Kidney (tissue), 14 donors: Measurements from ENCODE around the gene GIMAP1. TPM values are rescaled to one million over a fixed set of nuclear protein-coding genes. Genes with fewer than 3 reads are reported as not detected.

Experiments used
- DNase-seq, 5 donors: peaks; one replicate each; pipeline ENCODE4 v3.0.0-alpha.2; 2013 to 2020
- FAIRE-seq: peaks from 2 replicates; lab custom pipeline; 2012; peaks lifted over from hg19 to GRCh38; lab: Jason Lieb, UNC
- H3K27ac ChIP-seq, 2 donors: one replicate each; pipeline ENCODE4 v1.7.0; 2013; ENCODE audit warnings: low read depth in 2 of 2, low read length in 2 of 2, inconsistent platforms in 1 of 2
- H3K27me3 ChIP-seq: one replicate; pipeline ENCODE4 v1.7.1; 2013; ENCODE audit warnings: low read length, inconsistent platforms; ENCODE audit not compliant: control insufficient read depth, insufficient read depth
- H3K36me3 ChIP-seq, 3 donors: one replicate each; pipeline versions ENCODE4 v1.7.0 to v1.7.1; 2013; ENCODE audit warnings: low read length in 3 of 3, control low read depth in 1 of 3, inconsistent platforms in 1 of 3; ENCODE audit not compliant: insufficient read depth in 3 of 3, control insufficient read depth in 2 of 3
- H3K4me1 ChIP-seq, 3 donors: one replicate each; pipeline versions ENCODE4 v1.7.0 to v1.7.1; 2013; ENCODE audit warnings: low read length in 3 of 3, inconsistent platforms in 1 of 3, low read depth in 1 of 3; ENCODE audit not compliant: control insufficient read depth in 2 of 3, insufficient read depth in 2 of 3
- H3K4me3 ChIP-seq, 3 donors: one replicate each; pipeline versions ENCODE4 v1.7.0 to v1.8.1; 2013; ENCODE audit warnings: low read length in 3 of 3, control low read depth in 1 of 3, inconsistent platforms in 1 of 3
- H3K9ac ChIP-seq, 3 donors: one replicate each; pipeline versions ENCODE4 v1.7.0 to v1.7.1; 2013; ENCODE audit warnings: low read length in 3 of 3, control low read depth in 1 of 3, inconsistent platforms in 1 of 3
- H3K9me3 ChIP-seq, 3 donors: one replicate each; pipeline versions ENCODE4 v1.7.0 to v1.7.1; 2013; ENCODE audit warnings: low read length in 3 of 3, control low read depth in 1 of 3, inconsistent platforms in 1 of 3; ENCODE audit not compliant: control insufficient read depth in 2 of 3, insufficient read depth in 1 of 3
- intact Hi-C: fragments of 100-400 bp; cut with DNase I; formaldehyde crosslinking; loops from one replicate; pipeline ENCODE4 v1.11.1; 2022
- polyA plus RNA-seq: library from polyadenylated mRNA; stranded (reverse); fragments of 350-450 nt; fragmentation: Illumina TruSeq; extraction: RNeasy Lipid Tissue Mini Kit (QIAGEN cat#74804); gene quantifications from one replicate; pipeline ENCODE4 v1.2.3, GENCODE V29; 2014; ENCODE audit warnings: low read depth, low replicate concordance; ENCODE audit not compliant: insufficient read depth
- total RNA-seq: library from RNA; stranded (reverse); fragmentation: NEBNext Ultra II Directional; extraction: Animal tissue kit (Norgen Biotek cat#: 25700); gene quantifications from one replicate; pipeline ENCODE4 v1.2.1, GENCODE V29; 2021
- TF ChIP-seq, protein P1 (sequence below): IDR thresholded peaks from 3 replicates; pipeline ENCODE4 v1.5.1; 2012; ENCODE audit warnings: mild to moderate bottlenecking, moderate library complexity, borderline replicate concordance; ENCODE audit not compliant: insufficient read depth; ENCODE audit errors: extremely low read depth
- donor health status: control.
- donor health status: control.
- donor health status: control.
- donor health status: control.
- donor health status: control.
- donor health status: DM: yes; HTN: yes; CAD: no.
- donor health status: Normal renal cell carcinoma (clear cell type).

GIMAP1 gene
- total and polyA plus RNA-seq, 2 donors from 2014 or later, result 6.4 to 10.2 TPM

DNA sequence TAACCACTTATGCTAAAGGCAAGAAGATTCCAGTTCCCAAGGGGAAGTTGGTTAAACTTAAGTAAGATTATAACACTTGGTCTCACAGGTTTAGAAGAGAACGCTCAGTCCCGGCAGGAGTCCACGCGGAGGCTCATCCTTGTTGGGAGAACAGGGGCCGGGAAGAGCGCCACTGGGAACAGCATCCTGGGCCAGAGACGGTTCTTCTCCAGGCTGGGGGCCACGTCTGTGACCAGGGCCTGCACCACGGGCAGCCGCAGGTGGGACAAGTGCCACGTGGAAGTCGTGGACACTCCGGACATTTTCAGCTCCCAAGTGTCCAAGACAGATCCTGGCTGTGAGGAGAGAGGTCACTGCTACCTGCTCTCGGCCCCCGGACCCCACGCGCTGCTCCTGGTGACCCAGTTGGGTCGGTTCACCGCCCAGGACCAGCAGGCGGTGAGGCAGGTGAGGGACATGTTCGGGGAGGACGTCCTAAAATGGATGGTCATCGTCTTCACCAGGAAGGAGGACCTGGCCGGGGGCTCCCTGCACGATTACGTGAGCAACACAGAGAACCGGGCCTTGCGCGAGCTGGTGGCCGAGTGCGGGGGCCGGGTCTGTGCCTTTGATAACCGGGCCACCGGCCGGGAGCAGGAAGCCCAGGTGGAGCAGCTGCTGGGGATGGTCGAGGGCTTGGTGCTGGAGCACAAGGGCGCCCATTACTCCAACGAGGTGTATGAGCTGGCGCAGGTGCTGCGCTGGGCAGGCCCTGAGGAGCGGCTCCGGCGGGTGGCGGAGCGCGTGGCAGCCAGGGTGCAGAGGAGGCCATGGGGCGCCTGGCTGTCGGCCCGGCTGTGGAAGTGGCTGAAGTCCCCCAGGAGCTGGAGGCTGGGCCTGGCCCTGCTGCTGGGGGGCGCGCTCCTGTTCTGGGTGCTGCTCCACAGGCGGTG, 3.8 kb downstream of the GIMAP1 start:
- no peaks in the 10 kb centered on the region for H3K36me3 ChIP-seq
- no peak overlapping the region for H3K4me3 ChIP-seq
- no peak for FAIRE-seq
- H3K27me3 ChIP-seq, result no peaks in the 10 kb centered on the region
- no peaks in the 10 kb centered on the region for H3K9me3 ChIP-seq
- DNase-seq, result peak in 1 of 5 donors; percentile 71
- intact Hi-C loops, result no loop called here
- no peak overlapping the region for H3K9ac ChIP-seq
- peaks cover 0 to 2% (median 0%) of the 10 kb centered on the region in 3 donors for H3K4me1 ChIP-seq
- TF ChIP-seq, protein P1, sequence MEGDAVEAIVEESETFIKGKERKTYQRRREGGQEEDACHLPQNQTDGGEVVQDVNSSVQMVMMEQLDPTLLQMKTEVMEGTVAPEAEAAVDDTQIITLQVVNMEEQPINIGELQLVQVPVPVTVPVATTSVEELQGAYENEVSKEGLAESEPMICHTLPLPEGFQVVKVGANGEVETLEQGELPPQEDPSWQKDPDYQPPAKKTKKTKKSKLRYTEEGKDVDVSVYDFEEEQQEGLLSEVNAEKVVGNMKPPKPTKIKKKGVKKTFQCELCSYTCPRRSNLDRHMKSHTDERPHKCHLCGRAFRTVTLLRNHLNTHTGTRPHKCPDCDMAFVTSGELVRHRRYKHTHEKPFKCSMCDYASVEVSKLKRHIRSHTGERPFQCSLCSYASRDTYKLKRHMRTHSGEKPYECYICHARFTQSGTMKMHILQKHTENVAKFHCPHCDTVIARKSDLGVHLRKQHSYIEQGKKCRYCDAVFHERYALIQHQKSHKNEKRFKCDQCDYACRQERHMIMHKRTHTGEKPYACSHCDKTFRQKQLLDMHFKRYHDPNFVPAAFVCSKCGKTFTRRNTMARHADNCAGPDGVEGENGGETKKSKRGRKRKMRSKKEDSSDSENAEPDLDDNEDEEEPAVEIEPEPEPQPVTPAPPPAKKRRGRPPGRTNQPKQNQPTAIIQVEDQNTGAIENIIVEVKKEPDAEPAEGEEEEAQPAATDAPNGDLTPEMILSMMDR, result no peak
- H3K27ac ChIP-seq, result no peak overlapping the region

GRCh38 chr7:150721970-150722373, 5.6 kb downstream of the GIMAP1 start:
- H3K36me3 ChIP-seq, result no peaks in the 10 kb centered on the region
- no peak overlapping the region for H3K9ac ChIP-seq
- DNase-seq (no peak), FAIRE-seq (no peak)
- H3K4me1 ChIP-seq, result peaks cover 0 to 2% (median 0%) of the 10 kb centered on the region in 3 donors
- no peaks in the 10 kb centered on the region for H3K27me3 ChIP-seq
- no peak overlapping the region for H3K27ac ChIP-seq
- TF ChIP-seq, protein P1, result no peak
- H3K9me3 ChIP-seq, result no peaks in the 10 kb centered on the region
- intact Hi-C loops, result no loop called here
- H3K4me3 ChIP-seq, result no peak overlapping the region

GRCh38 chr7:150722431-150722931, 6.1 kb downstream of the GIMAP1 start:
- H3K4me3 ChIP-seq, result no peak overlapping the region
- no peak overlapping the region for H3K9ac ChIP-seq
- H3K4me1 ChIP-seq, result peaks cover 0 to 2% (median 0%) of the 10 kb centered on the region in 3 donors
- peak in 1 of 5 donors; percentile 4 for DNase-seq
- no peaks in the 10 kb centered on the region for H3K36me3 ChIP-seq
- no peak for FAIRE-seq
- H3K27ac ChIP-seq, result no peak overlapping the region
- no peaks in the 10 kb centered on the region for H3K27me3 ChIP-seq
- H3K9me3 ChIP-seq, result peaks cover 0 to 1% (median 0%) of the 10 kb centered on the region in 3 donors
- intact Hi-C loops, result no loop called here
- TF ChIP-seq, protein P1, result no peak
